Measurements from ENCODE around the gene ABCG1.

Gene ABCG1

GRCh38 chr21:42302076-42302650 lies 83.2 kb downstream of the ABCG1 start:
- no peak for TF ChIP-seq CTCF (IDR thresholded peaks at IDR 0.05; ENCODE audit: low read depth, low read length)
- Histone ChIP-seq H3K27me3 (no peaks in the 10 kb centered on the region), H3K9me3 (no peaks in the 10 kb centered on the region), H3K4me3 (ENCODE audit: low read depth, low read length) (no peak overlapping the region), H3K4me1 (no peaks in the 10 kb centered on the region; the same call in 1 of the 2 replicates), H3K36me3 (no peaks in the 10 kb centered on the region)
- DNase-seq, result peak; percentile 47

DNA sequence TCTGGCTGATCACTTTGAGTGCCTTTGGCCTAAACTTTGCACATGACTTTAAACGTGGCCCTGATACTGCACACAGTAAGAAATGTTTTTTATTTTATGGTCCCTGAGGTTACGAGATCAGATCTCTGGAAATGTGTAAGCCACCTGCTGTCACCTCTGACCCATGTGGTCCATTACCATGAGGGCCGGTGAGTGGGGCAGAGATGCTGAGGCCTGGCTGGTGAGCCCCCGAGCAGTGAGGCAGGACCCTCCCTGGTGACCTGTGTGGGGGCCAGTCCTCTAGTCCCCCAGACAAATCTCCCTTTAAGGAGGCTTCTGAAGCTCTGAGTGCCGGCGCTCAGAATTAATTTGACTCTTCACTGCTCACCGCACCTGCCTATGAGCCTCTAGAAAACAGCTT lies 83.9 kb downstream of the ABCG1 start:
- no peaks in the 10 kb centered on the region for H3K36me3 ChIP-seq
- H3K4me1 ChIP-seq, result no peaks in the 10 kb centered on the region; the same call in 1 of the 2 replicates
- TF ChIP-seq CTCF (IDR thresholded peaks at IDR 0.05; ENCODE audit: low read depth, low read length), result no peak
- no peaks in the 10 kb centered on the region for H3K27me3 ChIP-seq
- H3K9me3 ChIP-seq, result no peaks in the 10 kb centered on the region
- DNase-seq, result no peak
- H3K4me3 ChIP-seq (ENCODE audit: low read depth, low read length), result no peak overlapping the region

- Histone ChIP-seq H3K9me3 (no peaks in the 10 kb centered on the region), H3K36me3 (no peaks in the 10 kb centered on the region), H3K4me1 (no peaks in the 10 kb centered on the region; the same call in 1 of the 2 replicates), H3K4me3 (ENCODE audit: low read depth, low read length) (no peak overlapping the region), H3K27me3 (no peaks in the 10 kb centered on the region)
- no peak for DNase-seq
- no peak for TF ChIP-seq CTCF (IDR thresholded peaks at IDR 0.05; ENCODE audit: low read depth, low read length)
Observed at GRCh38 chr21:42303443-42303842, 84.5 kb downstream of the ABCG1 start.

DNA sequence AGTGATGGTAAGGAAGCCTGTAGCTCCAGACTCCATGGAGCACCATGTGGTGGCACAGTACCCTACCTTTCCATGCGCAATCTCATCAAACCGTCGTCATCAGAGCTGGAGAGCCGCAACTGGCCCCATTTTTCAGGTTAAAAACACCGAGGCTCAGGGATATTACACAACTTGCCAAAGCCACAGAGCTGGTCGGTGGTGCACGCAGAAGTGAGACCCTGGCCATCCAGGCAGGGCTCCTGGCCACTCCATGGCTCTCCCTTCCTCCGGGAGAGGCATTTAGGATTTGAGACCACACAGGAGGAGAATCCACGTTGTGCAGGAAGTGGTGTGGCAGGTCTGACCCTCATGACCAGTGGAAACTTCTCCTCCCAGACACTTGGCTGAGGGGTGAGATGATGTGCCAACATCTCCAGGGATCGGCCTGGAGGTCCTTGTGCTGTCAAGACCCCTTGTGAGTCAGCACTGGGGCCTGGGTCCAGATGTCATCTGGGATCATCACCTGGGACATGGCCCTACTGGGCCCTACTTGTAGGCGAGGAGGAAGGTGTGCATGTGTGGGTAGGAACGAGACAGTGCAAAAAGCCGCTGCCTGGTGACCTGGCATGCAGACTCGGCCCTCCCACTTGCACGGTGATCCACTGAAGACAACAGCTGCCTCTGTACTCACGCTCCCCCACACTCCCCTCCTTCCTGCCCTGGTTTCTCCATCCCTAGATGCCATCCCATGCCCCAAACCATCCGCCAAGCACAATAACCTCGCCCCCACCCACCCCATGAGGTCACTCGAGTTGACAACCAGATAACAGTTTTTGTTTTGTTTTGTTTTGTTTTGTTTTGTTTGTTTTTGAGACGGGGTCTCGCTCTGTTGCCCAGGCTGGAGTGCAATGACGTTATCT lies 85.9 kb downstream of the ABCG1 start:
- no peaks in the 10 kb centered on the region for H3K27me3 ChIP-seq
- H3K4me1 ChIP-seq, result no peaks in the 10 kb centered on the region; the same call in 1 of the 2 replicates
- H3K36me3 ChIP-seq, result no peaks in the 10 kb centered on the region
- H3K9me3 ChIP-seq, result no peaks in the 10 kb centered on the region
- TF ChIP-seq CTCF (IDR thresholded peaks at IDR 0.05; ENCODE audit: low read depth, low read length), result no peak
- DNase-seq, result no peak
- no peak overlapping the region for H3K4me3 ChIP-seq (ENCODE audit: low read depth, low read length)

DNA sequence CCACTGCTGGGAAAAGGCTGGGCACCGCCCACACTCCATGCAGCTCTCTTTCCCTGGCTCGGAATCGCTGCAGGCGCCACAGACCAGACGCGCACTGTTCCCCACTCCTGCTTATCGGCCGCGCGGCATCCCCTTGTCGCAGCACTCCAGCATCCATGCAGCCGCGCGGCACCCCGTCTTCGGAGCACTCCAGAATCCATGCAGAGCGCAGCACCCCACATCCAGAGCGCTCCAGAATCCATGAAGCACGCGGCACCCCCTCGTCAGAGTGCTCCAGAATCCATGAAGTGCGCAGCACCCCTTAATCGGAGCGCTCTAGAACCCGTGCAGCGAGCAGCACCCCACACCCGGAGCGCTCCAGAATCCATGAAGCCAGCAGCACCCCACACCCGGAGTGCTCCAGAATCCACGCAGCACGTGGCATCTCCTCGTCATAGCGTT lies 86.8 kb downstream of the ABCG1 start:
- Histone ChIP-seq H3K9me3 (no peaks in the 10 kb centered on the region), H3K27me3 (no peaks in the 10 kb centered on the region), H3K4me1 (no peaks in the 10 kb centered on the region; the same call in 1 of the 2 replicates), H3K4me3 (ENCODE audit: low read depth, low read length) (no peak overlapping the region), H3K36me3 (no peaks in the 10 kb centered on the region)
- TF ChIP-seq CTCF (IDR thresholded peaks at IDR 0.05; ENCODE audit: low read depth, low read length), result no peak
- DNase-seq, result no peak

Data from BE2C (cell line).